Glomerular visceral epithelial cell (primary cell): Measurements from ENCODE around the gene TOR1A.
"Not testable (repeated sequence)": the region's sequence is repeated elsewhere in the genome, so short reads cannot be mapped to it uniquely, and the experiment has no call there.

Experiments used
- DNase-seq: peaks from one replicate; pipeline ENCODE4 v3.0.0-alpha.2; 2016; ENCODE audit errors: extremely low spot score

TOR1A gene

DNA sequence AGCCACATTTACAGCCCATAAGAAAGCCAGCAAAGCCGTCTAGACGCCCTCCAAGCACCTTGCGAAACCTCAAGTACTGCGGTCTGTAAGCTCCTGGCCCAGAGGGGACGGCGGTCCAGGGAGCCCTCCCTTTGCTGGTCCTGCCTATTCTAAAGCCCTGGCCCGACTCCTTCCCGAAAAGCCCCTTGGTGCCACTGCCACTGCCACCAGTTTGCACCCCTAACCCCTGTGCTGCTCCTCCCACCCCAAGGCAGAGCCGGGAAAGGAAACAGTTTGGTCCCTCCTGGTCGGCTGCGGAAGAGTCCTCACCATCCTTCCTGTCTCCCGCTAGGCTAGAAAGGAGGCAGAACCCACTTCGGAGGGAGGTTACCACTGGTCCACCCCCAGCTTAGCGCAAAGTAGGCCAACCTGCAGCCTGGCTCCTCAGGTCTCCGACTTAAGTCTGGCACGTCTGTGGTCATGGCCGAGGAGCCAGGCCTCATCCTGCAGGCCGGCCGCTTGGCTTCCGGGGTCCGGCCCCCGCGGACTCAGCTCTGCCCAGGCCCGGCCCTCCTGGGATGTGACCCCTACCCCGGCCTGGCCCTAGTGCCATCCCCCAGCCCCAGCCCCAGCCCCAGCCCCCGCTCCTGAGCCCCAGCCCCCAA is 916 bp downstream of the TOR1A start:
- peak; percentile 49 for DNase-seq

DNA sequence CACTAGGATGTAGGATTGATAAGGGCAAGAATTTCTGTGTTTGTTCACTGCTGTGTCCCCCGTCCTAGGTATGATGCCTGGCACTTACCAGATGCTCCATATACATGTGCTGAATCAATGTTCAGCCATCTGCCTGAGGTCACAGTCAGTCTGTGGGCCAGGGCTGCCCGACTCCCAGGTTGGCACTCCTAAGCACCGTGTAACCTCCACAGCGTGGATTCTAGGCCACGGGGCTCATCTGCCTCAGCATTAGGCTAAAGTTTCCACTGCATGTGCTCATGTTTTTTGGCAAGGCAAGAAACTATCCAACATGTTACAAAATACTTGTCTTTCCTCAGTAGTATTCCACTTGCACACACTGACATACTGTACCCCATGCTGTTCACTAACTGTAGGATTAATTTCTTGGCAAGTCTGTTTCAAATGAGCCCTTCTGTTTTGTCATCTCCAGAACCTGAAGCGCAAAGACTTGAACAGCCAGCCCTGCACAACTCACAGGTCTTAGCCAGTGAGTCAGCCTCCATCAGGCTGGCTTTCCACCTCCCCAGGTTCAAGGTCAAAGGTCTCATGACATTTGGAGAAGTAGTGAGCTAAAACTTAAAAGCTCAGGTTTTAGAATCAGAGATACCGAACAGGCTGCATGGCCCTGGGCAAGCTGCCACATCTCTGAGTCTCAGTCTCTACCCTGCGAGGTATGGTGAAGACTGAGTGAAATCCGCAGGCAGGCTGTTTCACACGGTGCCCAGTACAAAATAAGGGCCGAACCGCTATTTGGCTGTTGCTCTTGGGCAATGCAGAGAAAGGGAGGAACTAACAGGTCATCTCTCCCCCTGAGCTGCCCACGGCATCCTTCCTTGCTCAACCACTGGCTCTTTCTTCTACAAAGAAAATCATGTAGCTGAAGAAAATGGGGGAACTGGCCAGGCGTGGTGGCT is 7.2 kb downstream of the TOR1A start:
- DNase-seq = no peak

GRCh38 chr9:129815278-129815677 is 8.7 kb downstream of the TOR1A start:
- DNase-seq = no peak

GRCh38 chr9:129814432-129815223 is 9.3 kb downstream of the TOR1A start:
- DNase-seq = no peak

- no peak for DNase-seq
Measured at GRCh38 chr9:129813661-129814060, 10.3 kb downstream of the TOR1A start.

- DNase-seq = no peak
Measured at GRCh38 chr9:129812385-129812784, 11.6 kb downstream of the TOR1A start.

DNA sequence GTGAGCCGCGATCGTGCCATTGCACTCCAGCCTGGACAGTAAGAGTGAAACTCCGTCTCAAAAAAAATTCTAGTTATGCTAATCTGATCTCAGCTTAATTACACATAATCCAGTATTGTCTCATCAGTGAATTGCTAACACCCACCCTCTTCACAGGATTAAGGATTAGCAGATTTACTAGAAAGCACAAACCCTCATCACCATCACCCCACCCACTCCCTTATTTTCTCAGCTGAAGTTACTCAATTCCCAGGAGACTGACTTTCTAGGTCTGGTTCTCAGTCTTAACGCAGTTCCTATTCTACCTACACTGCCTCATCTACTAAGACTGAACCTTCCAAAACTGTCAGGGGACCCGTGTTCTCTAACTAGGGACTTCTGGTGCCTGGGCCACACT is 12.0 kb downstream of the TOR1A start:
- DNase-seq = no peak

- DNase-seq = no peak
Measured at GRCh38 chr9:129810788-129811187, 13.1 kb downstream of the TOR1A start.

- DNase-seq = no peak
Measured at GRCh38 chr9:129810116-129810515, 13.8 kb downstream of the TOR1A start.

DNA sequence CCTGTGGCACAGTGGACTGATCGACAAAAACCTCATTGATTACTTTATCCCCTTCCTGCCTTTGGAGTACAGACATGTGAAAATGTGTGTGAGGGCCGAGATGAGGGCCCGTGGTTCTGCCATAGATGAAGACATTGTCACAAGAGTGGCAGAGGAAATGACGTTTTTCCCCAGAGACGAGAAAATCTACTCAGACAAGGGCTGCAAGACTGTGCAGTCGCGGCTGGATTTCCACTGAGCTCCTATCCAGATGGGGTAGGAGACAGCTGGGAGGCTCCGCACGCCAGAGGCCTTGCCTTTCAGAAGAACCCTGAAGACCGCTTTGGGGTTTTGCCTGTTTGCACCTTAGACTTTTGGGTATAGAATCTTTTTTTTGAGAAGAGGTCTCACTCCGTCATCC is 14.6 kb downstream of the TOR1A start:
- DNase-seq = no peak

GRCh38 chr9:129806061-129806460 is 17.9 kb downstream of the TOR1A start:
- no peak for DNase-seq

GRCh38 chr9:129803676-129804060 is 20.3 kb downstream of the TOR1A start:
- no peak for DNase-seq

- peak; percentile 90 for DNase-seq
Measured at GRCh38 chr9:129802833-129803675, 20.9 kb downstream of the TOR1A start, which contains the start of gene TOR1B. TSS of gene TOR1B (plus strand) at chr9:129803184. CDS start at chr9:129803213, 29 bp downstream.

DNA sequence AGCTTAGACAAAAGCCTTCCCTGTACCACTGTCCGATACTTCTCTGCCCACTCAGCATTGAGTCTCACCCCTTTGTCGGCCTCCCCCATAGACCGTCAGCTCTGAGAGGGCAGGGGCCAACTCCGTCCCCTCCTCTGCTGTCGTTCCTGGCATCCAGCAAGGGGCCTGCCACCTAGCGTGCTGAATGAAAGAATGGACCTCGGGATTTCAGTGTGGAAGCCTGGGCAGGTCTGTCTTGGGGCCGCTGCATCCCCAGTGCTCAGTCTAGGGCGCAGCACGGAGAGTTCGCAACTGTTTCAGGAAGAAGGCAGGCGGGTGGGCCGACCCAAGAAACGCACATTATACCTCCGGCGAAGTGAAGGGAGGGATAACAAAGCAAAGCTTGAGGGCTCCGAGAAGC is 22.4 kb downstream of the TOR1A start:
- DNase-seq = no peak

DNA sequence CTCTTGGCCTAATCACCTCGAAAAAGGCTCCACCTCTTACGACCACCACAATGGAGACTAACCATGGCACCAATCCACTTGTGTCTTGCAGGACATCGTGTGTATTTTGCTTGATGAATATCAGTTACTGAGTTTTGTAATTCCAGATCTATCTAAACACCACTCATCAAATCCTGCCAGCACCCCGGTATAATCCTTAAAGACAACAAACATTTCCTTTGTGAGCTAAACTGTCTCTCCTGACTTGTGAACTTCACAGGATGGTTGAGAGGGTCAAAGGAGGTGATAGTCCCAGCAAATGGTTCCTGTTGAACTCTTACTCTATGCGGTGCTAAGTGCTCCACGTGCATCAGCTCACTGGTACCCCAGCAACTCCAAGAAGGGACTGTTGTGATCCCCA is 25.0 kb downstream of the TOR1A start:
- DNase-seq = no peak

DNA sequence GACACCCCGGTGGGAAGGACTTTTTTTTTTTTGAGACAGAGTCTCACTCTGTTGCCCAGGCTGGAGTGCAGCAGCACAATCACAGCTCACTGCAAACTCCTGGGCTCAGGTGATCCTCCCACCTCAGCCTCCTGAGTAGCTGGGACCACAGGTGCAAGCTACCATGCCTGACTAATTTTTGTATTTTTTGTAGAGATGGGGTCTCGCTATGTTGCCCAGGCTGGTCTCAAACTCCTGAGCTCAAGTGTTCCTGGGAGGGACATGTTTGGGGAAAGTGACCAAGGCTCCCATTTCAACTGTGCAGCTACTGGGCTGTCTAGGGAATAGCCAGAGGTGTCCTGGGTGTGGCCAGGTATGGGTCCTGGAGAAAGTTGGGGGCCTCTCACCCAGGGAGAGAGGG is 27.9 kb downstream of the TOR1A start:
- not testable (repeated sequence) for DNase-seq

DNA sequence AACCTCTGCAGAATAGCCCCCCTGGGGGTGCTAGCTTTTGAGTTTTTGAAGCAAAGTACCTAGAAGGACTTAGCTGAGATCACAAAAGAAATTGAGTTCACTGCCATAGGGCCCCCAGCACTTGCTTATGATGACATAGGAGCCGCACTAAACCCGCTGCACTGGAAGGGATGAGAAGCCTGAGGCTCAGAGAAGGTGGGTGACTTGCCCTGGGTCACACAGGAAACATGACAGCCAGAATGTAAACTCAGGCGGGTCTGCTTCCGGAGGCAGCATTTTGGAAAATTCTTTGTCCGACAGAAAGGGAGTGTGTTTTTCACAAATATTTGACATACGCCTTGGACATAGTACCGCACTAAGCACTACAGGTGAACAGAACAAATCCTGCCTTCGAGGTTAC is 29.4 kb downstream of the TOR1A start:
- DNase-seq = no peak

DNA sequence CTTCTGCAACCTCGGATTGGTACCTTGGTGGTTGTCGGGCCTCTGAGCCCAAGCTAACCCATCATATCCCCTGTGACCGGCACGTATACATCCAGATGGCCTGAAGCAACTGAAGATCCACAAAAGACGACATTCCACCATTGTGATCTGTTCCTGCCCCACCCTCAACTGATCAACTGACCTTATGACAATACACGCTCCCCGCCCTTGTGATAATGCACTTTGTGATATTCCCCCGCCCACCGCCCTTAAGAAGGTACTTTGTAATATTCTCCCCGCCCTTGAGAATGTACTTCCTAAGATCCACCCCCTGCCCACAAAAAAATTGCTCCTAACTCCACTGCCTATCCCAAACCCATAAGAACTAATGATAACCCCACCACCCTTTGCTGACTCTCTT is 37.5 kb downstream of the TOR1A start:
- DNase-seq = no peak

GRCh38 chr9:129785866-129786265 is 38.1 kb downstream of the TOR1A start:
- no peak for DNase-seq

GRCh38 chr9:129784970-129785369 is 39.0 kb downstream of the TOR1A start:
- DNase-seq = not testable (repeated sequence)
